Activated CD4-positive, alpha-beta T cell treated with anti-CD3 and anti-CD28 coated beads for 36 hours (primary cell): ENCODE data around the gene PTPRS. TPM values are rescaled to one million over a fixed set of nuclear protein-coding genes. Genes with fewer than 3 reads are reported as not detected.
"Not testable (repeated sequence)": the region's sequence is repeated elsewhere in the genome, so short reads cannot be mapped to it uniquely, and the experiment has no call there.

Source experiments
- ATAC-seq: fragments of 200-7000 bp; cut with Tn5 transposase; one replicate; pipeline ENCODE4 v1.10.0; 2021; ENCODE audit warnings: mild to moderate bottlenecking, moderate library complexity
- CTCF ChIA-PET: fragments of 350-600 bp; sonication (Branson Sonifier 250); formaldehyde crosslinking; loops from one replicate; lab custom pipeline; 2021; ENCODE audit warnings: antibody characterized with exemption; lab: Charles Lee
- POLR2A ChIA-PET: fragments of 350-600 bp; sonication (Branson Sonifier 250); formaldehyde crosslinking; loops from one replicate; lab custom pipeline; 2021; ENCODE audit warnings: antibody characterized with exemption, inconsistent platforms; lab: Charles Lee
- DNase-seq: peaks from one replicate; pipeline ENCODE4 v3.0.0-alpha.2; 2020
- H3K27ac Mint-ChIP-seq: one replicate; pipeline ENCODE4 v1.8.0; 2021; ENCODE audit warnings: mixed read lengths
- H3K27me3 Mint-ChIP-seq: one replicate; pipeline ENCODE4 v1.8.0; 2021; ENCODE audit warnings: mixed read lengths
- H3K36me3 Mint-ChIP-seq: one replicate; pipeline ENCODE4 v1.8.0; 2021; ENCODE audit warnings: low read depth, mixed read lengths
- H3K4me1 Mint-ChIP-seq: one replicate; pipeline ENCODE4 v1.8.0; 2021; ENCODE audit warnings: mixed read lengths
- H3K4me3 Mint-ChIP-seq: one replicate; pipeline ENCODE4 v1.8.0; 2021; ENCODE audit warnings: mild to moderate bottlenecking, moderate library complexity, mixed read lengths
- H3K9me3 Mint-ChIP-seq: one replicate; pipeline ENCODE4 v1.8.0; 2021; ENCODE audit warnings: low read depth, mixed read lengths
- intact Hi-C, 2 experiments: fragments of 100-400 bp; cut with DNase I in 1 of 2; cut with micrococcal nuclease in 1 of 2; formaldehyde crosslinking; loops; one replicate each; pipeline versions ENCODE4 v1.14.2 to v1.15.1; 2022 to 2024; cut with DNase I, micrococcal nuclease
- total RNA-seq, 2 experiments: library from RNA; stranded (reverse); gene quantifications; one replicate each; pipeline ENCODE4 v1.2.3, GENCODE V29; 2021

Gene PTPRS
- 1 to 10 TPM; 1.8 TPM for total RNA-seq

- H3K27ac Mint-ChIP-seq: no peak within 1 kb of the TSS
- H3K4me3 Mint-ChIP-seq: peak within 1 kb of the TSS; percentile 28
- peak; percentile 84 for ATAC-seq
- intact Hi-C loops: loop anchor here in 1 of 2 experiments (1.0 kb wide), 1 partner anchor 48 kb away; no protein-coding TSS in a partner anchor
- ChIA-PET POLR2A (interaction anchor here (0.6 kb wide), 1 partner anchor 92 kb away, joined by 6 read pairs; no protein-coding TSS in a partner anchor), CTCF (interaction anchor here (0.5 to 0.9 kb wide), 3 partner anchors 99 to 1844 kb away, joined by 3 read pairs; no protein-coding TSS in a partner anchor)
- H3K36me3 Mint-ChIP-seq: peaks cover 2% of the 10 kb centered on the region
- H3K4me1 Mint-ChIP-seq: peaks cover 12% of the 10 kb centered on the region
- DNase-seq: peak; percentile 83
- H3K9me3 Mint-ChIP-seq: no peaks in the 10 kb centered on the region
- peaks cover 42% of the 10 kb centered on the region for H3K27me3 Mint-ChIP-seq
These were observed at the start of gene PTPRS for GRCh38 chr19:5340637-5341447. PTPRS (minus strand) TSS chr19:5340812; CDS start chr19:5286140, 54,672 bp downstream.

GRCh38 chr19:5389353-5389752, 48.7 kb upstream of the PTPRS start:
- Mint-ChIP-seq H3K4me3 (no peak overlapping the region), H3K4me1 (no peaks in the 10 kb centered on the region), H3K36me3 (no peaks in the 10 kb centered on the region), H3K27me3 (peaks cover 22% of the 10 kb centered on the region), H3K9me3 (peaks cover 7% of the 10 kb centered on the region), H3K27ac (no peak overlapping the region)
- ChIA-PET POLR2A (no interaction called here), CTCF (interaction anchor here (0.8 kb wide), 1 partner anchor 197 kb away, joined by 3 read pairs; no protein-coding TSS in a partner anchor)
- no peak for ATAC-seq
- intact Hi-C loops: no loop called here
- no peak for DNase-seq

GRCh38 chr19:5387472-5387871, 46.9 kb upstream of the PTPRS start:
- H3K27ac Mint-ChIP-seq: no peak overlapping the region
- H3K4me3 Mint-ChIP-seq: no peak overlapping the region
- peaks cover 13% of the 10 kb centered on the region for H3K27me3 Mint-ChIP-seq
- H3K4me1 Mint-ChIP-seq: no peaks in the 10 kb centered on the region
- intact Hi-C loops: no loop called here
- peaks cover 17% of the 10 kb centered on the region for H3K9me3 Mint-ChIP-seq
- no peak for DNase-seq
- peaks cover 4% of the 10 kb centered on the region for H3K36me3 Mint-ChIP-seq
- ChIA-PET POLR2A (no interaction called here), CTCF (no interaction called here)
- ATAC-seq: no peak

- Mint-ChIP-seq H3K27me3 (peaks cover 14% of the 10 kb centered on the region), H3K4me3 (no peak overlapping the region), H3K9me3 (peaks cover 18% of the 10 kb centered on the region), H3K4me1 (no peaks in the 10 kb centered on the region), H3K27ac (no peak overlapping the region), H3K36me3 (peaks cover 5% of the 10 kb centered on the region)
- intact Hi-C loops: no loop called here
- POLR2A ChIA-PET: no interaction called here
- CTCF ChIA-PET: no interaction called here
- ATAC-seq (no peak), DNase-seq (no peak)
These were observed 46.2 kb upstream of the PTPRS start for GRCh38 chr19:5386841-5387240.

- H3K27ac Mint-ChIP-seq, intact Hi-C loops, H3K36me3 Mint-ChIP-seq, H3K4me1 Mint-ChIP-seq, CTCF ChIA-PET, H3K4me3 Mint-ChIP-seq, DNase-seq, POLR2A ChIA-PET, ATAC-seq: not testable (repeated sequence)
- Mint-ChIP-seq H3K27me3 (peaks cover 20% of the 10 kb centered on the region), H3K9me3 (peaks cover 19% of the 10 kb centered on the region)
These were observed 40.6 kb upstream of the PTPRS start for GRCh38 chr19:5381197-5381596.

- Mint-ChIP-seq H3K4me1 (no peaks in the 10 kb centered on the region), H3K36me3 (peaks cover 5% of the 10 kb centered on the region), H3K4me3 (no peak overlapping the region), H3K9me3 (peaks cover 19% of the 10 kb centered on the region), H3K27ac (no peak overlapping the region), H3K27me3 (peaks cover 18% of the 10 kb centered on the region)
- ChIA-PET POLR2A (no interaction called here), CTCF (no interaction called here)
- ATAC-seq: no peak
- intact Hi-C loops: no loop called here
- no peak for DNase-seq
These were observed 39.8 kb upstream of the PTPRS start for GRCh38 chr19:5380215-5380919.

GRCh38 chr19:5376928-5377327, 36.3 kb upstream of the PTPRS start:
- no peaks in the 10 kb centered on the region for H3K36me3 Mint-ChIP-seq
- no peaks in the 10 kb centered on the region for H3K4me1 Mint-ChIP-seq

GRCh38 chr19:5372572-5373200, 32.1 kb upstream of the PTPRS start:
- DNase-seq: no peak
- no peak overlapping the region for H3K4me3 Mint-ChIP-seq
- peaks cover 9% of the 10 kb centered on the region for H3K27me3 Mint-ChIP-seq
- H3K27ac Mint-ChIP-seq: no peak overlapping the region
- H3K36me3 Mint-ChIP-seq: no peaks in the 10 kb centered on the region
- H3K4me1 Mint-ChIP-seq: no peaks in the 10 kb centered on the region
- intact Hi-C loops: no loop called here
- no peak for ATAC-seq
- ChIA-PET POLR2A (no interaction called here), CTCF (no interaction called here)
- H3K9me3 Mint-ChIP-seq: no peaks in the 10 kb centered on the region

More at GRCh38 chr19:5376928-5377327, 36.3 kb upstream of the PTPRS start:
- DNase-seq (no peak), ATAC-seq (no peak)
- ChIA-PET POLR2A (no interaction called here), CTCF (interaction anchor here (0.5 kb wide), 1 partner anchor 22 kb away, joined by 3 read pairs; no protein-coding TSS in a partner anchor)
- Mint-ChIP-seq H3K4me3 (no peak overlapping the region), H3K9me3 (peaks cover 5% of the 10 kb centered on the region), H3K27me3 (peaks cover 14% of the 10 kb centered on the region), H3K27ac (no peak overlapping the region)
- intact Hi-C loops: loop anchor here in 1 of 2 experiments (1.0 kb wide), 1 partner anchor 329 kb away; no protein-coding TSS in a partner anchor

GRCh38 chr19:5369962-5370367, 29.4 kb upstream of the PTPRS start:
- H3K27me3 Mint-ChIP-seq: peaks cover 5% of the 10 kb centered on the region
- ChIA-PET POLR2A (no interaction called here), CTCF (no interaction called here)
- H3K9me3 Mint-ChIP-seq: no peaks in the 10 kb centered on the region
- intact Hi-C loops: loop anchor here in 1 of 2 experiments (1.0 to 2.0 kb wide), 2 partner anchors 111 to 208 kb away; no protein-coding TSS in a partner anchor
- DNase-seq (peak; percentile 84), ATAC-seq (peak; percentile 76)
- H3K27ac Mint-ChIP-seq: no peak overlapping the region
- H3K36me3 Mint-ChIP-seq: no peaks in the 10 kb centered on the region
- H3K4me3 Mint-ChIP-seq: no peak overlapping the region
- no peaks in the 10 kb centered on the region for H3K4me1 Mint-ChIP-seq

- CTCF ChIA-PET: interaction anchor here (1.0 kb wide), 1 partner anchor 145 kb away, joined by 3 read pairs; no protein-coding TSS in a partner anchor
- Mint-ChIP-seq H3K36me3 (no peaks in the 10 kb centered on the region), H3K27ac (no peak overlapping the region), H3K4me3 (no peak overlapping the region), H3K4me1 (no peaks in the 10 kb centered on the region), H3K9me3 (no peaks in the 10 kb centered on the region), H3K27me3 (peaks cover under 1% of the 10 kb centered on the region)
- ATAC-seq (no peak), DNase-seq (no peak)
- POLR2A ChIA-PET: no interaction called here
- intact Hi-C loops: no loop called here
These were observed 28.7 kb upstream of the PTPRS start for GRCh38 chr19:5369304-5369703.

- intact Hi-C loops: no loop called here
- Mint-ChIP-seq H3K27me3 (peaks cover 6% of the 10 kb centered on the region), H3K4me1 (no peaks in the 10 kb centered on the region), H3K4me3 (no peak overlapping the region), H3K27ac (no peak overlapping the region), H3K36me3 (no peaks in the 10 kb centered on the region), H3K9me3 (no peaks in the 10 kb centered on the region)
- ChIA-PET CTCF (no interaction called here), POLR2A (no interaction called here)
- DNase-seq (no peak), ATAC-seq (no peak)
These were observed 27.0 kb upstream of the PTPRS start for GRCh38 chr19:5367530-5368133.
